Stimulated activated CD4-positive, alpha-beta T cell treated with anti-CD3 and anti-CD28 coated beads, Interleukin-12 subunit alpha, Interleukin-12 subunit beta, amount 100 ng/mL, for 48 hours (primary cell): ENCODE measurements around the gene GAPDHS.

ENCODE experiments used
- DNase-seq, 3 donors: peaks; one replicate each; pipeline ENCODE4 v3.0.0-alpha.2; 2020; ENCODE audit warnings: low read depth in 2 of 3, low spot score in 1 of 3

The GAPDHS gene

DNA sequence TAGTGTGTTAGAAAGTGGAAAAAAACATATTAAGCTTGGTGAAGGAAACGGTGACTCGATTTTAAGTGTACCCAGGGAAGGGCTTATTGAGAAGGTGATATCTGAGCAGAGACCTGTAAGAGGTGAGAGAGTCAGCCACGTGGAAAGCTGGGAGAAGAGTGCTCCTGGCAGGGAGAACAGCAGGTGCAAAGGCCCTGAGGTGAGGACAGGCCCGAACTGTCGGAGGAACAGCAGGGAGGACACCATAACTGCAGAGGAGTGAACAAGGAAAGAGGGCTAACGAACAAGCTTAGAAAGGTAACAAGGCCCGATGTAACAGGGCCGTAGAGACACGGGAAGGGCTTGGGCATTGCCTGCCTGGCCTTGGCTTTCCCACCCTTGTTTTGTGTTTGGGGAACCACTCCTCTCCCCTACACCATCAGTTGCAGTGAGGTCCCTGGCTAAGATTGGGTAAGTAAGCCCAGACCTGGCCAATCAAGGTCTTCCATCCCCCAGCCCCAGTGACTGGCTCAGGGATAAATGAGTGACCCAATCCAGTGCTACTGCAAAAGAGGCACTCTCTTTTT lies 22.9 kb downstream of the GAPDHS start:
- no peak for DNase-seq

DNA sequence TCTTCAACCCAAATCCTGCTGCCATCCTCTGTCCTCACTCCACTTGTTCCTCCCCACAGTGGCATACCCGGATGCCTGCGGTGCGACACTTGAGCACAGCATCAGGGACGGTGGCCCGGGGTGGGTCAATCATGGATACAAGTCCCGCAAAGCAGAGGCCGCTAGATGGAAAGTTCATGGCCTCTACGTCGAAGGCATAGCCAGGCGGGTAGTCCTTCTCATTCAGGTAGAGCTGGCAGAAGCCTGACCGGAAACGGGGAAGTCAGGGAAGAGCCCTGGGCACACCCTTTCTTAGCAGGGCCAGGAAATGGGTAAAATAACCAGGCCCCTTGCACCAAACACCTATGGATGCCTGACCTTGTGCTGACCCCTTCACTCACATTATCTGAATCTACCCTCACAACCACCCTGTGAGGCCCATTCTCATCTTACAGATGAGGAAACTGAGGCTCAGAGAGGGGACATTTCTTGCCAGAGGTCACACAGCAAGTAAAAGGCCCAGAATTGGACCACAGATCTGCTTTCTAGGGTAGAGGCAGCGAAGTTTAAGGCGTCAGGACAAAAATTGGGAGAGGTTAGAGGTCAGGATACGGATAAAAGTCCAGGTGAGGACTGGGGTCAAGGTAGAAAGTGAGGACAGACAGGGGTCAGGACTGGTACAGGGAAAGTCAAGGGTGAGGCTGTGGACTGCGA lies 23.7 kb downstream of the GAPDHS start:
- no peak for DNase-seq

DNA sequence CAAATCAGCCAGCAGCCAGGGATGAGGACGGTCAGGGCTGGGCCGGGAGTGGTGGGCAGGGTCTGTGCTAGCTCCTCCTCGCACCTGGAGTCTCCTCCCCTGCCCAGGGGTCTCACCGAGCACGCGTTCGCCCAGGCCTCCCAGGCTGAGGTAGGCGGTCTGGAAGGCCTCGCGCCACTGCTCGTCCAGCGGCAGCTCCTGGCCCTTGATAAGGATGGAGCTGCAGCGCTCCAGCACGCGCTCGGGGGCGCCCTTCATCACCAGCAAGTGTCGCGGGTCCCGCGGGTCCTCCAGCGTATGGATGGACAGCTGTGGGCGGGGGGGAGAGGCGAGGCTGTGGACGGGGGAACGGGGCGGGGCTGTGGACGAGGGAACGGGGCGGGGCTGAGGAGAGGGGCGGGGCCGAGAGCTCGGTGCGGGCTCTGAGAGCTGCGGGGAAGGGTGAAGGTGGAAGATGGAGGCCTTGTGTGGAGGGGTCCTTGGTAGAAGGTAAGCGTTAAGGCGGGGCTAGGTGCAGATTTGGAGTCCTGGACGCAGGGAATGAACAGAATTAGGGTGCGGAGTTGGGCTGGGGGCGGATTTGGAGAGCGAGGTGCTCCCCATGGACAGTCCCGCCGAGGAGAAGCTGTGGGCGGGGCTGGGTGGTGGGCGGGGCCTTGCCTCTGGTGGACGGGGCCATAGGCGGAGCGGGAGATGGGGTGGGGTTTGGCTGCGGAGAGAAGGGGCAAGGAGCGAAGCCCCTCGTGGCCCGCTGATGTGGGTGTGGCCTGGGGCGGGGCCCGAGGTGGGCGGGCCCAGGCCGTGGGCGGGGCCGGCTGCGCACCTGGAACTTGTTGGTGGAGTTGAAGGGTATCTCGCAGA lies 24.5 kb downstream of the GAPDHS start:
- DNase-seq, result peak in 2 of 3 donors; percentile 40 to 46

DNA sequence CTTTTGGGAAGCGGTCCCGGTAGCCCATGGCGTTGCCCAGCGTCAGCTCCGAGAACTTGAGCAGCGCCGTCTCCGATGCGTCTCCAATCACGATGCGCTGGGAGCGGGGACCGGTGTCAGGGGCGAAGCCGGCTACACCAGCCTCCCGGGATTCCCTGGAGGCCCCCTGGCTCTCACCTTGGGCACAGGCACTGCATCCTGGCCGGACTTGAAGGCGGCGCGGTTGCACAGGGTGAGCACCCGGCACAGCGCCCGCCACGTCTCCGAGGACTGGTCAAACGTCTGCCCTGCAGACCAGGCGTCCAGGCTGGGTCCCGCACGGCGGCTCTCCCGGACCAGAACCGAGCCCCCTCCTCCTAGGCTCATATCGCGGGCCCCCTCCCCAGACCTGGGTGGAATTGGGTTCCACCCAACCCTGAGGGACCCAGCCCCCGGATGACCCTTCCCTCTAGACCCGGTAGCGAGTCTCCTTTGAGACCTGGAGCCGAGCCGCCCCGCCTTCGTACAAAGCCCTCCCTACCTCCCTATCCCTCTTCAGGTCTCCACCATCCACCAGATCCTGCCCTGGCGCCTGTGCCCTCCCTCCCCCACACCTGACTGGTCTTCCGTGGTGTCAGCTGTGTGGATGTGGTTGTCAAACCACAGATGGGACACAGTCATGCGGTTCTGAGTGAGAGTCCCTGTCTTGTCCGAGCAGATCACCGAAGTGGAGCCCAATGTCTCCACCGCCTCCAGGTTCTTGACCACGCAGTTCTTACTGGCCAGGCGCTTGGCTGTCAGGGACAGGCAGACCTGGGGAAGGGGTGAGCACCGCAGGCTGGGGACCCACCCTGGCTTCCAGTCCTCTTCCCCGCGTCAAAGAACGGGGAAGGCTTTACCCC lies 25.4 kb downstream of the GAPDHS start:
- DNase-seq, result no peak

DNA sequence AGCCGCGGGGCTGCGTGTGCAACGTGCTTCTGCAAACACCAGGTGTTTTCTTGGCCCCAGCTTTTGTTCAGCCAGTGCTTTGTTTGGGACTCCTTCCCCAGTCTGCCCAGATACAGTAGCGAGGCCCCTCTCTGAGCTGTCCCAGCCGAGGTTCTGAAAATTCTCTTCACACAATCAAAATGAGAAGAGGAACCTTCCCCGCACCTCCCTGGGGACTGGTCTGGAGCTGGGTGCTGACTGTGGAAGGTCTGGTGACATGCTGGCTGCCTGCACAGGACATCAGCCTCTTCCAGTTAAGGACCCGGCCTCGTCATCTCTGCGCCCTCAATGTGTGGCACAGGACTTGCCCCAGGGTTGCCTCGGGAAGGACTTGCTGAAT lies 26.0 kb downstream of the GAPDHS start:
- DNase-seq, result no peak

DNA sequence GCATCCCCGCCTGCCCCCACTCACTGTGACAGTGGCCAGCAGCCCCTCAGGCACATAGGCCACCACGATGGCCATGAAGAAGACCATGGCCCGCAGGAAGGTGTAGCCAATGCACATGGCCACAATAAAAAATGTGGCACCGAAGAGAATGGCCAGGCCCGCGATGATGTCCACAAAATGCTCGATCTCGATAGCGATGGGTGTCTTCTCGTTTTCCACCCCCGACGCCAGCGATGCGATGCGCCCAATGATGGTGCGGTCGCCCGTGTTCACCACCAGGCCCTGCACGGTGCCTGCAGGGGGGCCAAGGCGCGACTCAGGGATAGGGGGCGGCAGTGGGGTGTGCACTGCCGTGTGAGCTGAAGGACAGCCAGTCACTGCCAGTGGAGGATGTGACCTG lies 26.5 kb downstream of the GAPDHS start:
- DNase-seq, result no peak

DNA sequence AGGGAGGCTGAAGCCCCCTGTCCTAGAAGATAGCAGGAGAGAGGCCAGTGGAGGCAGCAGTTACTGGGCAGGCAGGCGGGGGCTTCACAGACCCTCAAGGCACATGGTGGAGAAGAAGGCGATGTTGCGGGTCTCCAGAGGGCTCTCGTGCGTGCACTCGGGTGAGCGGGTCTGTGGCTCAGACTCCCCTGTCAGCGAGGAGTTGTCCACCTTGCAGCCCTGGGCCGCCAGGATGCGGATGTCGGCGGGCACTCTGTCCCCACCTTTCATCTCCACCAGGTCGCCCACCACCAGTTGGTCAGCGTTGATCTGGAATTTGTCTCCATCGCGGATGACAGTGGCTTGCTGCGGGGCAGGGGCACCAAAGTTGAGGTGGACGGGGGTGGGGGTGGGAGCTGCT lies 27.0 kb downstream of the GAPDHS start:
- DNase-seq, result no peak

DNA sequence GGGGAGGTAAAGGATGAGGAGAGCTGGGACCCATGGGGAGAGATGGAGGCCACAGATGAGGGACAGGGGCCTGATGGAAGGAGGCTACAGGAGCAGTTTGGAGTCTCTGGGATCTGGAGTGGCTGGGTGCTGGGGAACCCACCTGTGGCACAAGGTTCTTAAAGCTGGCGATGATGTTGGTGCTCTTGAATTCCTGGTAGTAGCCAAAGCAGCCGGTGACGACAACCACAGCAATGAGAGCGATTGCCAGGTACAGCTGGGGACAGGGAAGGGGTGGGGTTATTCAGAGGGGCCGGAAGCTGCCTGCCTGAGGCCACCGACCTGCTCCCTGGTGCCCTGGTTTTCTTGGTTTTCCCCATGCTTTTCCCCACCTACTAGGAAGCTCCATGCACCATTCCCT lies 27.4 kb downstream of the GAPDHS start:
- no peak for DNase-seq

DNA sequence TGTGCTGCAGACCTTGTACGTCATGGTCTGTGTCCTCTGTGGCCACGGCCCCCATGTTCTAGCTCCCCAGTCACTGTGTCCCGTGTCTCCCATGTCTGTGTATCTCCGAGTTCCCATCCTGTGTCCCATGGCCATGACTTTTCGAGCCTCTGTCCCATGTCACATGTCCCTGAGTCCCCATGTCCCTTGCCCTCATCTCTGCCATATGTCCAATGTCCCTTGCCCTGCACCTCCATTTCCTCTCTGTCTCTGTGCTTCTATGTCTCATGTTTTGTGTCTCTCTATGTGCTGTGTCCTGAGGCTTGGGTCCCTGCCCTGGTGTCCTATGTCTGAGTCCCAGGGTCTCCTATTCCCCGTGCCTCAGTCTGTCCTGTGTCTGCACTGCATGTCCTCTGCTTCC lies 28.2 kb downstream of the GAPDHS start:
- DNase-seq, result no peak

DNA sequence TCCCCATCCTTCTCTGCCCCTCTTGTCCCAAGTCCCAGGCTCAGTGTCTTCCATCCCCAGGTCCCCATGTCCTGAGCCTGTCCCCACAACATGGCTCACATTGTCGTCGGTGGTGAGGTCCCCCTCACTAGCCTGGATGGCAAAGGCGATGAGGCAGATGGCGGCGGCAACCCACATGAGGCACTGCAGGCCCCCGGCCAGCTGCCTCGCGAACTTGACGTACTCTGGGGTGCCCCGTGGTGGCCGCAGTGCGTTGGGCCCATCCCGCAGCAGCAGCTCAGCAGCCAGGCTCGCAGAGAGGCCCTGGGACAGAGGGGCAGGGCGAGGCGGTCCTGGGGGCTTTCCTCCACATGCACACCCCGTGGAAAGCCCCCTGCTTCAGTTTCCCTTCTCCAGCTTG lies 29.1 kb downstream of the GAPDHS start:
- no peak for DNase-seq

DNA sequence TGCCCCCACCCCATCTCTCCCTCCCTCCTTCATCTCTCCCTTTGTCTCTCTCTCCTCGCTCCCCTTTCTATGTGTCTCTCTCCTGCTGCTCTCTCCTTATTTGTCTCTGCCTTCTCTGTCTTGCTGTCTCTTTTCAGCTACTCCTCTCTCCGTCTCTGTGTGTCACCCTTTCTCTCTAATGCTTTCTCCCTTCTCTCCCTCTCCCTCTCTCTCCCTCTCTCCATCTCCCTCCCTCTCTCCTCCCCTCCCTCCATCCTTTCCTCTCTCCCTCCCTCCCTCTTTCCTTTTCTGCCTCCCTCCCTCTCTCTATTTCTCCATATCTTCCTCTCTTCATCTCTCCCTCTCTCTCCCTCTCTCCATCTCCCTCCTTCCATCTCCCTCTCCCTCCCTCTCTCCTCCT lies 29.5 kb downstream of the GAPDHS start:
- no peak for DNase-seq

DNA sequence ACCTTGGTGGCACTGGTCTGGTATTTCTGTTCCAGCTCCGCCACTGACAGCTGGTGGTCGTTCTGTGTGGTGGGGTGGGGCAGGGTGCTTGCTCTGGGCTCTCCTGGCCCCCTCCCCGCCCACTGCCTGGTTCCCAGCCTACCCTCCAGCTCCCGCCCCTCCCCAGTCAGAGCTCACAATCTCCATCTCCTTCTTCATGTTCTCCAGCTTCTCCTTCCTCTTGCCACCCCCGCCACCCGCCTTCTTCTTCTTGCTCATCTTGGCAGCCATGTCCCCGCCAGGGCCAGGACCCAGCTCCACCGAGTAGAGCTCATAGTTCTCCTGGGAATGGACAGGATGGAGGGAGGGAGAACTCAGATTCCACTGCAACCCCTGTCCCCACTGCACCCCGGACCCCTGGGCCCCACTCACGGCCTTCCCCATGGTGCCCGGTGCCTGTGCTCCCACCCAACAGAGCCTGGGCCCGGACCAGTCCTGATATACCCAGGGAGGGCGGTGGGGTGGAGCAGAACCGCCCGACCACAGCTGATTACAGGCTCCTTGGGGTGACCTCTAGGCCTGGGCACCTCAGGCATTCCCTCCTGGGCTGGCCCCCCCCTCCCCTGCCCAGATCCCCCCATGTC lies 30.1 kb downstream of the GAPDHS start, which contains the start of gene ATP4A:
Gene ATP4A, minus strand, starts transcription at position 452 of the 623 bp plus-strand sequence. Its CDS starts 29 bp downstream, at position 423.
- no peak for DNase-seq

DNA sequence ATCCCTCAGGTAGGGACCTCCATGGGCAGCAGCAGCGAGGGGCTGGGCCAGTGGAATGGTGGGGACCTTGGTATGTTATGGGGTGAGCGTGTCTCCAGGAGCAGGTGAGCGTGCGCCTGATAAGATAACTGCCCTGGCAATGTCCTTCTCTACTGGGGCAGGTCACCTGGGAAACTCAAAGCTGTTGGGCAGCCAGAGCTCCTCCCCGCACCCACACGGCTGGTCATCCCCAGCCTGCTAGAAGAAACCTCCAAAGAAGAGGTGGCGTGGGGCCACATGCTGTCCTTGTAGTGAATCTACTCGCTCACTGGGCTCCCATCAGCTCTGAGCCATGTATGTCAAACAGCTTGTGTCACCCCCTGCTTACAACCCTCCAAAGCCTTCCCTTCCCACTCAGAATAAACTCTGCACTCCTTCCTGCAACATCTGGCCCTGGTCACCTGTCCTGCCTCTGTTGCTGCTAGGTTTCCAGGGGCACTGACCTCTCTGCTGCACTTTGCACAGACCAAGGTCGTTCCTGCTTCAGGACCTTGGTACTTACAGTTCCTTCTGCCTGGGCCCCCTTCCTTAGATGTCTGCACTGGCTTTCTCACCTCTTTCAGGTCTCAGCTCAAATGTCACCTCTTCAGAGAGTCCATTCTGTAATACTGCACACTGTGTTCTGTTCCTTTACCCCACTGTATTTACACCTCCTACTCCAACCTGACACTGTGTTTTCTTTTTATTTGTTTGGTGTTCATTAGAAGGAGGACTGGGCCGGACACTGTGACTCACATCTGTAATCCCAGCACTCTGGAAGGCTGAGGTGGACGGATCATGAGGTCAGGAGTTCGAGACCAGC lies 32.0 kb downstream of the GAPDHS start:
- DNase-seq, result no peak

DNA sequence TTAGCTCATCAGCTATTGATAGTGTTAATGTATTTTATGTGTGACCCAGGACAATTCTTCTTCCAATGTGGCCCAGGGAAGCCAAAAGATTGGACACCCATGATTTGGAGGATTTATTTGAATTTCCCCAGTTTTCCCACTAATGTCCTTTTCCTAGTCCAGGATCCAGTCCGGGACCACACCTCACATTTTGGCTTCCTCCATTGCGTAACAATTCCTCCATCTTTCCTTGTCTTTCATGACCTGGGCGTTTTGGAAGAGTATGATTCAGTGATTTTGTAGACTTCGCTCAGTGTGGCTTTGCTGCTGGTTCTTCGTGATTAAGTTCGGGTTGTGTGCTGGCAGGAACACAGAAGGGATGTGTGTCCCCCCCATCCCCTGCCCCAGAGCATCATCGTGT lies 33.5 kb downstream of the GAPDHS start:
- no peak for DNase-seq

DNA sequence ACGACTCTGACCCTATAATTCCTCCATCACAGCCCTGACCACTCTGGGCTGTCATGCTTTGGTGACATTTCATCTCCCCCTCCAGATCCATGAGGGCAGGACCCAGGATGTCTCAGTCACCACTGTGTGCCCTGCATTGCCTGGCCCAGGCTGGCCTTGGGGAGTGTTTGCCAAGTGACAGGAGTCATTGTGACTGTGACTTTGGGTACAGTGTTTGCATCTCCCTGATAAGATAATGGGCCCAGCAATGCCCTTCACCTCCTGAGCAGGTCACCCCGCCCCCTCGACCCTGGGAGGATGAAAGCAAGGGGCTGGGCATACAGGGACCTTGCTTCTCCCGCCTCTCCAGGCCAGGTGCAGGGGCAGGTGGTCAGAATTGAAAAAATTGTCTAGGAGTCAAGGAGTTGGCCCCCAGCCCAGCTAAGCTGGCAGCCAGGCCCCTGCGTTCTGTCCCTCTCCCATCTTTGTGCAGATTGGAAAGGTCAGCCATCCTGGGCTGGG lies 36.1 kb downstream of the GAPDHS start:
- no peak for DNase-seq

DNA sequence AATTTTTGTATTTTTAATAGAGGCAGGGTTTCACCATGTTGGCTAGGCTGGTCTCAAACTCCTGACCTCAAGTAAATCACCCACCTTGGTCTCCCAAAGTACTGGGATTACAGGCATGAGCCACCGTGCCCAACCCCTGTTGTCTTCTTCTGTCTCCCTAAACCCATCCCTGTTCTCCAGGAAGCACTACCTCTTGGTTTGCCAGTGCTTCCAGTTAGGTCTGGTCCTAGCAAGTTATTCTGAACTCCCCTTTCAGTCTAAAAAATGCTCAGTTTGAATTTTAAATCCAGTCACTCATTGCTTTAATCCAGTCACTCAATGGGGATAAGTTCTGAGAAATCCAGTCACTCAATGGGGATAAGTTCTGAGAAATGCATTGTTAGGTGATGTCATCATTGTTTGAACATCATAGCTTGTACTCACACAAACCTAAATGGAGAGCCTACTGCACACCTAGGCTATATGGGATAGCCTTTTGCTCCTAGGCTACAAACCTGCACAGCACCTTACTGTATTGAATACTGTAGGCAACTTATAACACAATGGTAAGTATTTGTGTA lies 38.2 kb downstream of the GAPDHS start:
- DNase-seq, result no peak

DNA sequence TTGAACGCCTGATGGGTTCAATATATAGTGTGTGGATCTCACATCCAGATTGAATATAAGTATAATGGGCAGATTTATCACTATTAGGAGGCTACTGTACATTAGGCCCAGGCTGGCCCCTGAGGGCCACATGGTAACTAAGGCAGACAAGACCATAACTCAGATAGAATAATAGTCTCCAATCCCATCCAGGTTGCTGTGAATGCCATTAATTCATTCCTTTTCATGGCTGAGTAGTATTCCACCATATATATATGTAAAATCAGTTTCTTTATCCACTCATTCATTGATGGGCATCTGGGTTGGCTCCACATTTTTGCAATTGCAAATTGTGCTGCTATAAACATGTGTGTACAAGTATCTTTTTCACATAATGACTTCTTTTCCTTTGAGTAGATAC lies 44.7 kb downstream of the GAPDHS start:
- no peak for DNase-seq

DNA sequence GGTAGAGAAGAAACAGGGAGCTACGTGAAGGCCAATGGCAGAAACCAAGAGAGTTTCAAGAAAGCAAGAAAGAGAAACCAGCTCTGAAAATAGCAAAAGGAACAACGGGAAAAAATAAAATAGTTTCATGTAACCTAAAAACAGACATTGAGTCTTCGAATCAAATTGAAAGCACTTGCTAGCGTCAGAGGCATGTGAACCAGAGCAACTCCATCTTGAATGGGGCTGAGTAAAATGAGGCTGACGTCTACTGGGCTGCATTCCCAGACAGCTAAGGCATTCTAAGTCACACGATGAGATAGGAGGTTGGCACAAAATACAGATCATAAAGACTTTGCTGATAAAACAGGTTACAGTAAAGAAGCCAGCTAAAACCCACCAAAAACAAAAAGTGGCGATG lies 45.5 kb downstream of the GAPDHS start:
- DNase-seq, result no peak

DNA sequence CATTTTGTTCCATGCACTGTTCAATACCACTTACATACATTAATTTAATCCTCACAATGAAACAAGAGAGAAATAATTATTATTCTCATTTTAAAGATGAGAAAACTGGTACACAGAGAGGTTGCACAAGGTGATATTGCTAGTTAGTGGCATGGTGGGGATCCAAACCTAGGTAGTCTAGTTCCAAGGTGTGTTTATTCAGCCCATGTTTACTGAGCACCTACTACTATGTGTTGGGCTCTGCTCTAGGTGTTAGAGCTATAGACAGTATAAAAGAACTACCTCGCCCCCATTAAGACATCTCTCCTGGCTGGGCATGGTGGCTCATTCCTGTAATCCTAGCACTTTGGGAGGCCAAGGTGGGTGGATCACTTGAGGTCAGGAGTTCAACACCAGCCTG lies 49.5 kb downstream of the GAPDHS start:
- no peak for DNase-seq
